Activated T-helper 17 cell treated with anti-CD3 and anti-CD28 coated beads, Interleukin-2, amount 50 U/mL, for 72 hours (primary cell): Measurements from ENCODE around the gene ZCCHC8. TPM values are rescaled to one million over a fixed set of nuclear protein-coding genes. Genes with fewer than 3 reads are reported as not detected.
"Not testable (repeated sequence)": the region's sequence is repeated elsewhere in the genome, so short reads cannot be mapped to it uniquely, and the experiment has no call there.

ENCODE experiments used
- ATAC-seq: fragments of 150-1000 bp; cut with Tn5 transposase; replicated peaks from 2 replicates; pipeline ENCODE4 v1.10.0; 2021; ENCODE audit warnings: mild to moderate bottlenecking, moderate library complexity
- H3K27ac Mint-ChIP-seq: one replicate; pipeline ENCODE4 v1.8.0; 2022; ENCODE audit warnings: mixed read lengths
- H3K27me3 Mint-ChIP-seq: one replicate; pipeline ENCODE4 v1.8.0; 2022; ENCODE audit warnings: mixed read lengths
- H3K36me3 Mint-ChIP-seq: one replicate; pipeline ENCODE4 v1.8.0; 2022; ENCODE audit warnings: low read depth, mild to moderate bottlenecking, mixed read lengths
- H3K4me1 Mint-ChIP-seq: one replicate; pipeline ENCODE4 v1.8.0; 2022; ENCODE audit warnings: mixed read lengths
- H3K4me3 Mint-ChIP-seq: one replicate; pipeline ENCODE4 v1.8.0; 2022; ENCODE audit warnings: mild to moderate bottlenecking, mixed read lengths
- H3K9me3 Mint-ChIP-seq: one replicate; pipeline ENCODE4 v1.8.0; 2022; ENCODE audit warnings: mixed read lengths
- total RNA-seq, 2 donors: library from RNA; stranded (reverse); gene quantifications; one replicate each; pipeline ENCODE4 v1.2.3, GENCODE V29; 2022

Gene ZCCHC8
- total RNA-seq, 2 donors from 2014 or later: 33.6 to 37.0 TPM

GRCh38 chr12:122449317-122449716 is 51.4 kb downstream of the ZCCHC8 start:
- H3K4me1 Mint-ChIP-seq: peaks cover 20% of the 10 kb centered on the region
- no peaks in the 10 kb centered on the region for H3K36me3 Mint-ChIP-seq
- H3K27me3 Mint-ChIP-seq: peaks cover 3% of the 10 kb centered on the region
- ATAC-seq: peak; percentile 68
- no peak overlapping the region for H3K27ac Mint-ChIP-seq
- no peak overlapping the region for H3K4me3 Mint-ChIP-seq
- no peaks in the 10 kb centered on the region for H3K9me3 Mint-ChIP-seq

GRCh38 chr12:122447825-122448224 is 52.9 kb downstream of the ZCCHC8 start:
- H3K4me1 Mint-ChIP-seq, H3K4me3 Mint-ChIP-seq, H3K27ac Mint-ChIP-seq, ATAC-seq, H3K9me3 Mint-ChIP-seq, H3K27me3 Mint-ChIP-seq, H3K36me3 Mint-ChIP-seq: not testable (repeated sequence)

- not testable (repeated sequence) for ATAC-seq, H3K27me3 Mint-ChIP-seq, H3K27ac Mint-ChIP-seq, H3K9me3 Mint-ChIP-seq, H3K4me1 Mint-ChIP-seq, H3K4me3 Mint-ChIP-seq, H3K36me3 Mint-ChIP-seq
Measured at GRCh38 chr12:122446390-122446789, 54.3 kb downstream of the ZCCHC8 start.

GRCh38 chr12:122444071-122444470 is 56.7 kb downstream of the ZCCHC8 start:
- H3K36me3 Mint-ChIP-seq, H3K9me3 Mint-ChIP-seq, H3K27ac Mint-ChIP-seq, ATAC-seq, H3K4me1 Mint-ChIP-seq, H3K4me3 Mint-ChIP-seq, H3K27me3 Mint-ChIP-seq: not testable (repeated sequence)

GRCh38 chr12:122438822-122439221 is 61.9 kb downstream of the ZCCHC8 start:
- H3K4me1 Mint-ChIP-seq, H3K27me3 Mint-ChIP-seq, H3K4me3 Mint-ChIP-seq, H3K9me3 Mint-ChIP-seq, ATAC-seq, H3K27ac Mint-ChIP-seq, H3K36me3 Mint-ChIP-seq: not testable (repeated sequence)

GRCh38 chr12:122437656-122438121 is 63.0 kb downstream of the ZCCHC8 start:
- Mint-ChIP-seq H3K36me3 (no peaks in the 10 kb centered on the region), H3K27ac (no peak overlapping the region), H3K4me3 (no peak overlapping the region), H3K4me1 (no peaks in the 10 kb centered on the region), H3K9me3 (no peaks in the 10 kb centered on the region), H3K27me3 (no peaks in the 10 kb centered on the region)
- no peak for ATAC-seq

- no peaks in the 10 kb centered on the region for H3K4me1 Mint-ChIP-seq
- no peak overlapping the region for H3K4me3 Mint-ChIP-seq
- no peaks in the 10 kb centered on the region for H3K9me3 Mint-ChIP-seq
- ATAC-seq: no peak
- H3K27ac Mint-ChIP-seq: no peak overlapping the region
- no peaks in the 10 kb centered on the region for H3K27me3 Mint-ChIP-seq
- no peaks in the 10 kb centered on the region for H3K36me3 Mint-ChIP-seq
Measured at GRCh38 chr12:122435186-122435585, 65.5 kb downstream of the ZCCHC8 start.

GRCh38 chr12:122429043-122429442 is 71.7 kb downstream of the ZCCHC8 start:
- not testable (repeated sequence) for H3K27ac Mint-ChIP-seq, H3K27me3 Mint-ChIP-seq, H3K4me3 Mint-ChIP-seq, H3K9me3 Mint-ChIP-seq, H3K4me1 Mint-ChIP-seq, H3K36me3 Mint-ChIP-seq, ATAC-seq

- H3K4me3 Mint-ChIP-seq: no peak overlapping the region
- no peak overlapping the region for H3K27ac Mint-ChIP-seq
- peaks cover 5% of the 10 kb centered on the region for H3K4me1 Mint-ChIP-seq
- H3K27me3 Mint-ChIP-seq: no peaks in the 10 kb centered on the region
- H3K36me3 Mint-ChIP-seq: no peaks in the 10 kb centered on the region
- no peaks in the 10 kb centered on the region for H3K9me3 Mint-ChIP-seq
- no peak for ATAC-seq
Measured at GRCh38 chr12:122427403-122427802, 73.3 kb downstream of the ZCCHC8 start.

- Mint-ChIP-seq H3K4me3 (peak overlapping the region; percentile 86), H3K4me1 (peaks cover 16% of the 10 kb centered on the region), H3K27me3 (no peaks in the 10 kb centered on the region), H3K27ac (peak overlapping the region; percentile 83), H3K36me3 (no peaks in the 10 kb centered on the region), H3K9me3 (no peaks in the 10 kb centered on the region)
- ATAC-seq: no peak
Measured at GRCh38 chr12:122423258-122424165, 77.2 kb downstream of the ZCCHC8 start.

- Mint-ChIP-seq H3K27ac (peak overlapping the region; percentile 83), H3K27me3 (no peaks in the 10 kb centered on the region)
Measured at GRCh38 chr12:122422730-122423257, 77.9 kb downstream of the ZCCHC8 start.

GRCh38 chr12:122421821-122422729 is 78.7 kb downstream of the ZCCHC8 start, which contains the start of gene CLIP1:
Gene CLIP1 (minus strand): TSS chr12:122422669. CDS start chr12:122380452, 42,217 bp downstream.
- Mint-ChIP-seq H3K4me1 (peaks cover 22% of the 10 kb centered on the region), H3K36me3 (peaks cover 6% of the 10 kb centered on the region), H3K9me3 (no peaks in the 10 kb centered on the region), H3K4me3 (peak within 1 kb of the TSS; percentile 89), H3K27me3 (no peaks in the 10 kb centered on the region), H3K27ac (peak within 1 kb of the TSS; percentile 85)
- ATAC-seq: peak; percentile 80

More at GRCh38 chr12:122422730-122423257, 77.9 kb downstream of the ZCCHC8 start:
- ATAC-seq: peak; percentile 42
- no peaks in the 10 kb centered on the region for H3K9me3 Mint-ChIP-seq
- peak overlapping the region; percentile 86 for H3K4me3 Mint-ChIP-seq
- peaks cover 4% of the 10 kb centered on the region for H3K36me3 Mint-ChIP-seq
- H3K4me1 Mint-ChIP-seq: peaks cover 20% of the 10 kb centered on the region
